Activated naive CD4-positive, alpha-beta T cell treated with anti-CD3 and anti-CD28 coated beads, Interleukin-2, amount 10 ng/mL, durations not matched to agents 7 days and 5 days (primary cell): ENCODE data around the gene C5AR1.
A peak's percentile ranks its signal among the peaks of the same experiment; 100 is the strongest.
"Not testable (repeated sequence)": the region's sequence is repeated elsewhere in the genome, so short reads cannot be mapped to it uniquely, and the experiment has no call there.

ENCODE experiments used
- CTCF ChIA-PET: fragments of 350-600 bp; sonication (Branson Sonifier 250); formaldehyde crosslinking; loops from one replicate; lab custom pipeline; 2021; ENCODE audit warnings: antibody characterized with exemption; lab: Charles Lee
- DNase-seq: peaks from one replicate; pipeline ENCODE4 v3.0.0-alpha.2; 2020
- H3K27ac Mint-ChIP-seq: one replicate; pipeline ENCODE4 v1.8.0; 2021; ENCODE audit warnings: mild to moderate bottlenecking, moderate library complexity, mixed read lengths
- H3K27me3 Mint-ChIP-seq: one replicate; pipeline ENCODE4 v1.8.0; 2021; ENCODE audit warnings: mild to moderate bottlenecking, mixed read lengths
- H3K36me3 Mint-ChIP-seq: one replicate; pipeline ENCODE4 v1.8.0; 2021; ENCODE audit warnings: mixed read lengths
- H3K4me1 Mint-ChIP-seq: one replicate; pipeline ENCODE4 v1.8.0; 2021; ENCODE audit warnings: mixed read lengths
- H3K4me3 Mint-ChIP-seq: one replicate; pipeline ENCODE4 v1.8.0; 2021; ENCODE audit warnings: mild to moderate bottlenecking, moderate library complexity, mixed read lengths
- H3K9me3 Mint-ChIP-seq: one replicate; pipeline ENCODE4 v1.8.0; 2021; ENCODE audit warnings: mixed read lengths

C5AR1 gene

GRCh38 chr19:47309608-47310007 lies at the start of gene C5AR1:
Gene C5AR1, plus strand, starts transcription at chr19:47309861. Its CDS starts 35 bp downstream, at chr19:47309896.
- DNase-seq, result no peak
- no peak within 1 kb of the TSS for H3K27ac Mint-ChIP-seq
- no peak within 1 kb of the TSS for H3K4me3 Mint-ChIP-seq
- CTCF ChIA-PET, result interaction anchor here (1.5 to 5.6 kb wide), 2 partner anchors 13 to 15 kb away, joined by 4 to 46 read pairs; no protein-coding TSS in a partner anchor
- H3K4me1 Mint-ChIP-seq, result peaks cover 4% of the 10 kb centered on the region
- peaks cover 61% of the 10 kb centered on the region for H3K27me3 Mint-ChIP-seq
- H3K9me3 Mint-ChIP-seq, result no peaks in the 10 kb centered on the region
- no peaks in the 10 kb centered on the region for H3K36me3 Mint-ChIP-seq

- CTCF ChIA-PET, result no interaction called here
- Mint-ChIP-seq H3K36me3 (peaks cover 44% of the 10 kb centered on the region), H3K27ac (no peak overlapping the region), H3K9me3 (no peaks in the 10 kb centered on the region), H3K27me3 (no peaks in the 10 kb centered on the region), H3K4me3 (no peak overlapping the region), H3K4me1 (peaks cover 42% of the 10 kb centered on the region)
- DNase-seq, result no peak
Observed at GRCh38 chr19:47260476-47260875, 49.2 kb upstream of the C5AR1 start.

GRCh38 chr19:47261946-47262793 lies 47.5 kb upstream of the C5AR1 start:
- Mint-ChIP-seq H3K36me3 (peaks cover 55% of the 10 kb centered on the region), H3K4me1 (peaks cover 35% of the 10 kb centered on the region)
- H3K27me3 Mint-ChIP-seq, CTCF ChIA-PET, H3K4me3 Mint-ChIP-seq, H3K9me3 Mint-ChIP-seq, H3K27ac Mint-ChIP-seq, DNase-seq: not testable (repeated sequence)

- H3K9me3 Mint-ChIP-seq, result no peaks in the 10 kb centered on the region
- H3K27me3 Mint-ChIP-seq, result no peaks in the 10 kb centered on the region
- CTCF ChIA-PET, result no interaction called here
- no peak overlapping the region for H3K27ac Mint-ChIP-seq
- no peak for DNase-seq
- peaks cover 43% of the 10 kb centered on the region for H3K36me3 Mint-ChIP-seq
- peaks cover 10% of the 10 kb centered on the region for H3K4me1 Mint-ChIP-seq
- no peak overlapping the region for H3K4me3 Mint-ChIP-seq
Observed at GRCh38 chr19:47264629-47265028, 45.0 kb upstream of the C5AR1 start.

GRCh38 chr19:47266401-47266941 lies 43.2 kb upstream of the C5AR1 start:
- Mint-ChIP-seq H3K4me3 (no peak overlapping the region), H3K27ac (no peak overlapping the region), H3K9me3 (no peaks in the 10 kb centered on the region), H3K27me3 (no peaks in the 10 kb centered on the region), H3K36me3 (peaks cover 40% of the 10 kb centered on the region), H3K4me1 (peaks cover 2% of the 10 kb centered on the region)
- CTCF ChIA-PET, result interaction anchor here (0.6 to 1.5 kb wide), 2 partner anchors 22 to 75 kb away, joined by 3 to 4 read pairs; no protein-coding TSS in a partner anchor
- no peak for DNase-seq

DNA sequence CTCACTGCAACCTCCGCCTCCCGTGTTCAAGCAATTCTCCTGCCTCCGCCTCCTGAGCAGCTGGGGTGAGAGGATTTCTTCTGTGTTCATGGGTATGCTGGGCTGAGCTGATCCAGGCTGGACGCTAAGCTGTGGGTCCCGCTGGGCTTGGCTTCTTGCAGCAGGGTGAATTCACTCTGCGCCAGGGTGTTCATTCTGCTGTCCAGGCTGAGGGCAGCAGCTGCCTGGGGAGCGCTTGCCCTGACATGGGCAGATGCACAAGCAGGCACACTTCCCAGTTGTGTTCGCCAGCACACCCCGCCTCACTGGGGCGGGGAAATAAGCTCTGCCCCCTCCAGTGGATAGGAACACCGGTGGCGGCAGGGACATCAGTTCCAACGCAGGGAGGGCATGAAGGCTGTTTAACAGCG lies 42.3 kb upstream of the C5AR1 start:
- Mint-ChIP-seq H3K27me3 (no peaks in the 10 kb centered on the region), H3K4me1 (peaks cover 6% of the 10 kb centered on the region), H3K9me3 (no peaks in the 10 kb centered on the region), H3K27ac (no peak overlapping the region), H3K36me3 (peaks cover 39% of the 10 kb centered on the region), H3K4me3 (no peak overlapping the region)
- no peak for DNase-seq
- CTCF ChIA-PET, result no interaction called here

- CTCF ChIA-PET, result no interaction called here
- no peak for DNase-seq
- Mint-ChIP-seq H3K27me3 (no peaks in the 10 kb centered on the region), H3K9me3 (no peaks in the 10 kb centered on the region), H3K4me1 (peaks cover 12% of the 10 kb centered on the region), H3K4me3 (no peak overlapping the region), H3K36me3 (peaks cover 39% of the 10 kb centered on the region), H3K27ac (no peak overlapping the region)
Observed at GRCh38 chr19:47268028-47268427, 41.6 kb upstream of the C5AR1 start.

GRCh38 chr19:47269596-47269995 lies 40.1 kb upstream of the C5AR1 start:
- CTCF ChIA-PET, result no interaction called here
- DNase-seq, result no peak
- no peaks in the 10 kb centered on the region for H3K27me3 Mint-ChIP-seq
- H3K27ac Mint-ChIP-seq, result no peak overlapping the region
- no peaks in the 10 kb centered on the region for H3K9me3 Mint-ChIP-seq
- H3K36me3 Mint-ChIP-seq, result peaks cover 34% of the 10 kb centered on the region
- peaks cover 17% of the 10 kb centered on the region for H3K4me1 Mint-ChIP-seq
- H3K4me3 Mint-ChIP-seq, result no peak overlapping the region

GRCh38 chr19:47270408-47270807 lies 39.3 kb upstream of the C5AR1 start:
- no peaks in the 10 kb centered on the region for H3K9me3 Mint-ChIP-seq
- H3K36me3 Mint-ChIP-seq, result peaks cover 33% of the 10 kb centered on the region
- peak overlapping the region; percentile 75 for H3K27ac Mint-ChIP-seq
- CTCF ChIA-PET, result no interaction called here
- H3K27me3 Mint-ChIP-seq, result no peaks in the 10 kb centered on the region
- DNase-seq, result no peak
- H3K4me1 Mint-ChIP-seq, result peaks cover 20% of the 10 kb centered on the region
- H3K4me3 Mint-ChIP-seq, result no peak overlapping the region

DNA sequence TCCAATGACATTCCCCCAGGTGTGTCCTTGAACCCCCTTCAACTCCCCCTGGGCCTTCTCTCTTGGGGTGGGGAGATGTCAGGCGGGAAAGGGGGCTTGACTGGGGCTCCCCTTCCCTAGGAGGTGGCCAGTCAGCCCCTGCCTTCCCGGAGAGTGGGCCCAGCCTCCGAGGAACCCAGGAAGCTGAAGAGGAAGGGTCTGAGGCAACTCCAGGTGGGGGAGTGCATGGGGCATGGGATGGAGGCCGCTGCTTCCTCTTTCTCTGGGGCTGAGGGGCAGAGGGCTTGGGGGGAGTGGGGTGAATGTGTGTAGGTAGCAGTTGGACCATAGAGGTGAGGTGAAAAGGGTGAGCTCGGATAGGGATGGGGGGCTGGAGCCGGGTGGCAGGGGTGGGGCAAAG lies 37.7 kb upstream of the C5AR1 start:
- no peak overlapping the region for H3K4me3 Mint-ChIP-seq
- CTCF ChIA-PET, result interaction anchor here (1.2 kb wide), 1 partner anchor 28 kb away, joined by 3 read pairs; no protein-coding TSS in a partner anchor
- no peaks in the 10 kb centered on the region for H3K9me3 Mint-ChIP-seq
- H3K27me3 Mint-ChIP-seq, result no peaks in the 10 kb centered on the region
- DNase-seq, result no peak
- peaks cover 34% of the 10 kb centered on the region for H3K36me3 Mint-ChIP-seq
- peaks cover 29% of the 10 kb centered on the region for H3K4me1 Mint-ChIP-seq
- peak overlapping the region; percentile 85 for H3K27ac Mint-ChIP-seq

GRCh38 chr19:47272448-47273312 lies 37.0 kb upstream of the C5AR1 start:
- Mint-ChIP-seq H3K36me3 (peaks cover 29% of the 10 kb centered on the region), H3K9me3 (no peaks in the 10 kb centered on the region), H3K4me3 (peak overlapping the region; percentile 95), H3K27ac (peak overlapping the region; percentile 85), H3K4me1 (peaks cover 29% of the 10 kb centered on the region), H3K27me3 (no peaks in the 10 kb centered on the region)
- CTCF ChIA-PET, result interaction anchor here (1.2 kb wide), 1 partner anchor 29 kb away, joined by 3 read pairs; no protein-coding TSS in a partner anchor
- no peak for DNase-seq

GRCh38 chr19:47273313-47274070 lies 36.2 kb upstream of the C5AR1 start:
- no peaks in the 10 kb centered on the region for H3K27me3 Mint-ChIP-seq
- H3K4me3 Mint-ChIP-seq, result peak overlapping the region; percentile 95
- H3K36me3 Mint-ChIP-seq, result peaks cover 31% of the 10 kb centered on the region
- peaks cover 31% of the 10 kb centered on the region for H3K4me1 Mint-ChIP-seq
- H3K9me3 Mint-ChIP-seq, result no peaks in the 10 kb centered on the region
- DNase-seq, result peak; percentile 95
- peak overlapping the region; percentile 99 for H3K27ac Mint-ChIP-seq
- CTCF ChIA-PET, result interaction anchor here (1.3 to 1.4 kb wide), 2 partner anchors 11 to 17 kb away, joined by 4 to 5 read pairs; partner anchors contain the start of gene CCDC9

- Mint-ChIP-seq H3K9me3 (no peaks in the 10 kb centered on the region), H3K4me1 (peaks cover 32% of the 10 kb centered on the region), H3K36me3 (peaks cover 29% of the 10 kb centered on the region), H3K27ac (peak within 1 kb of the TSS; percentile 99), H3K4me3 (peak within 1 kb of the TSS; percentile 95), H3K27me3 (no peaks in the 10 kb centered on the region)
- CTCF ChIA-PET, result interaction anchor here (1.2 to 2.3 kb wide), 6 partner anchors 11 to 162 kb away, joined by 3 to 6 read pairs (median 4); partner anchors contain the start of genes CCDC9 and DHX34
- DNase-seq, result peak; percentile 99
Observed at GRCh38 chr19:47274071-47274890, 35.4 kb upstream of the C5AR1 start, which contains the start of gene INAFM1. Gene INAFM1, plus strand, starts transcription at chr19:47274885. Its CDS starts 35 bp downstream, at chr19:47274920.
